HCT116 (cell line): ENCODE measurements around the gene F13A1. TPM values are rescaled to one million over a fixed set of nuclear protein-coding genes. Genes with fewer than 3 reads are reported as not detected.

Experiments
- ATAC-seq: fragments of 200-7000 bp; cut with Tn5 transposase; 2 replicates; pipeline ENCODE4 v1.9.1; 2020; ENCODE audit warnings: mild to moderate bottlenecking, moderate library complexity
- BruUV-seq: library from RNA; stranded (reverse); fragments of 400-500 nt; replicated peaks from 2 replicates; lab custom pipeline; 2021; lab: Mats Ljungman, UMichigan
- CTCF ChIA-PET: fragments of 300-600 bp; sonication (Branson Sonifier 250); formaldehyde crosslinking; loops from one replicate; lab custom pipeline; 2021; ENCODE audit warnings: antibody characterized with exemption; lab: Charles Lee
- POLR2A ChIA-PET: fragments of 300-600, 350-600 bp; sonication (Branson Sonifier 250); formaldehyde crosslinking; loops from one replicate; lab custom pipeline; 2021; ENCODE audit warnings: antibody characterized with exemption; lab: Charles Lee
- RAD21 ChIA-PET, 2 experiments: fragments of 300-600 bp; sonication (Branson Sonifier 250); formaldehyde crosslinking; loops; one replicate each; lab custom pipeline; 2023; ENCODE audit warnings: low total read pairs in 2 of 2; ENCODE audit not compliant: uncharacterized antibody in 2 of 2, unreplicated experiment in 2 of 2, low non-redundant PET in 1 of 2; lab: Charles Lee
- DNase-seq: peaks from one replicate; pipeline ENCODE4 v3.0.0-alpha.2; 2010; ENCODE audit warnings: low read depth, low spot score
- H2AFZ ChIP-seq: fragments of 200-600 bp; shearing (Covaris generic), sonication (generic); 2 replicates; pipeline ENCODE4 v1.6.1; 2017; ENCODE audit warnings: low read depth, mixed run types, mixed read lengths, antibody characterized with exemption, low read length; ENCODE audit not compliant: poor library complexity, severe bottlenecking
- H3K27ac ChIP-seq: 2 replicates; pipeline ENCODE4 v1.5.1; 2012; ENCODE audit warnings: low read depth, low read length
- H3K27me3 ChIP-seq: fragments of 200-600 bp; sonication (generic); 2 replicates; pipeline ENCODE4 v1.6.1; 2016; ENCODE audit warnings: mixed run types, low read length, mixed read lengths; ENCODE audit not compliant: insufficient read depth
- H3K36me3 ChIP-seq, 2 experiments: fragments of 200-500 bp in 1 of 2; fragments of 200-600 bp in 1 of 2; sonication (Bioruptor generic) in 1 of 2; sonication (generic) in 1 of 2; 2 replicates each; pipeline versions ENCODE4 v1.5.1 to v1.6.1; 2014 to 2016; ENCODE audit warnings: low read length in 2 of 2, inconsistent platforms in 1 of 2, mixed read lengths in 1 of 2, mixed run types in 1 of 2; ENCODE audit not compliant: insufficient read depth in 2 of 2, control insufficient read depth in 1 of 2
- H3K4me1 ChIP-seq, 2 experiments: fragments of 200-600 bp in 1 of 2; sonication (generic) in 1 of 2; 2 replicates each; pipeline versions ENCODE4 v1.5.1 to v1.6.1; 2012 to 2017; ENCODE audit warnings: low read length in 2 of 2, inconsistent platforms in 1 of 2, mild to moderate bottlenecking in 1 of 2, mixed read lengths in 1 of 2, mixed run types in 1 of 2, moderate library complexity in 1 of 2; ENCODE audit not compliant: insufficient read depth in 2 of 2, control insufficient read depth in 1 of 2
- H3K4me2 ChIP-seq: fragments of 200-600 bp; sonication (generic); 2 replicates; pipeline ENCODE4 v1.6.1; 2017; ENCODE audit warnings: mixed run types, low read length, mixed read lengths
- H3K4me3 ChIP-seq, 2 experiments: fragments of 200-600 bp in 1 of 2; sonication (generic) in 1 of 2; replicated peaks in 1 of 2; 2 replicates each; pipeline ENCODE4 v1.5.1; 2011 to 2016; ENCODE audit warnings: low read length in 2 of 2, control low read depth in 1 of 2, low read depth in 1 of 2, mild to moderate bottlenecking in 1 of 2, mixed read lengths in 1 of 2, mixed run types in 1 of 2
- H3K79me2 ChIP-seq: fragments of 200-600 bp; sonication (generic); 2 replicates; pipeline ENCODE4 v1.6.1; 2017; ENCODE audit warnings: mild to moderate bottlenecking, mixed run types, low read length, moderate library complexity, mixed read lengths; ENCODE audit not compliant: insufficient read depth
- H3K9ac ChIP-seq: fragments of 200-600 bp; sonication (generic); 2 replicates; pipeline ENCODE4 v1.6.1; 2016; ENCODE audit warnings: low read length, mixed read lengths
- H3K9me2 ChIP-seq: fragments of 200-600 bp; sonication (generic), shearing (Covaris generic); 2 replicates; pipeline ENCODE4 v1.6.1; 2017; ENCODE audit warnings: mixed run types, mild to moderate bottlenecking, moderate library complexity; ENCODE audit not compliant: insufficient read depth
- H3K9me3 ChIP-seq, 2 experiments: fragments of 200-500 bp in 1 of 2; fragments of 200-600 bp in 1 of 2; sonication (Bioruptor generic) in 1 of 2; sonication (generic) in 1 of 2; 2 replicates each; pipeline ENCODE4 v1.6.1; 2014 to 2017; ENCODE audit warnings: low read length in 2 of 2, mixed read lengths in 2 of 2, inconsistent platforms in 1 of 2, low read depth in 1 of 2, mild to moderate bottlenecking in 1 of 2, mixed run types in 1 of 2, moderate library complexity in 1 of 2; ENCODE audit not compliant: control insufficient read depth in 1 of 2, insufficient read depth in 1 of 2
- H4K20me1 ChIP-seq: fragments of 200-600 bp; sonication (generic), shearing (Covaris generic); 2 replicates; pipeline ENCODE4 v1.6.1; 2017; ENCODE audit warnings: mixed run types, mild to moderate bottlenecking, moderate library complexity; ENCODE audit not compliant: insufficient read depth
- CBX3 ChIP-seq: IDR thresholded peaks from 2 replicates; pipeline ENCODE4 v1.6.1; 2012; ENCODE audit warnings: low read depth
- CEBPB ChIP-seq: IDR thresholded peaks from 2 replicates; pipeline ENCODE4 v1.6.1; 2012; ENCODE audit warnings: low read depth
- CTCF ChIP-seq, 3 experiments: fragments of 200-600 bp in 1 of 3; sonication (generic) in 1 of 3; IDR thresholded peaks in 2 of 3; conservative IDR thresholded peaks in 1 of 3; 2 replicates each; pipeline ENCODE4 v1.5.1; 2012 to 2017; ENCODE audit warnings: low read depth in 2 of 3, low read length in 2 of 3, antibody characterized with exemption in 1 of 3, borderline replicate concordance in 1 of 3, control low read depth in 1 of 3, mild to moderate bottlenecking in 1 of 3, mixed read lengths in 1 of 3, mixed run types in 1 of 3, moderate library complexity in 1 of 3; ENCODE audit not compliant: insufficient read depth in 1 of 3
- EGR1 ChIP-seq: IDR thresholded peaks from 2 replicates; pipeline ENCODE4 v1.6.1; 2012; ENCODE audit warnings: low read depth
- FOSL1 ChIP-seq: IDR thresholded peaks from 2 replicates; pipeline ENCODE4 v1.6.1; 2012; ENCODE audit warnings: low read depth
- JUND ChIP-seq: IDR thresholded peaks from 2 replicates; pipeline ENCODE4 v1.6.1; 2012
- MAX ChIP-seq: IDR thresholded peaks from 2 replicates; pipeline ENCODE4 v1.6.1; 2012
- POLR2A ChIP-seq: IDR thresholded peaks from 2 replicates; pipeline ENCODE4 v1.7.0; 2011; ENCODE audit warnings: borderline replicate concordance; ENCODE audit not compliant: insufficient read depth, insufficient read length; ENCODE audit errors: extremely low read depth
- POLR2AphosphoS5 ChIP-seq: IDR thresholded peaks from 2 replicates; pipeline ENCODE4 v1.6.1; 2011; ENCODE audit warnings: mild to moderate bottlenecking, low read depth, low read length, moderate library complexity
- RAD21 ChIP-seq: IDR thresholded peaks from 2 replicates; pipeline ENCODE4 v1.6.1; 2012; ENCODE audit warnings: low read depth, mild to moderate bottlenecking
- REST ChIP-seq: IDR thresholded peaks from 2 replicates; pipeline ENCODE4 v1.6.1; 2012; ENCODE audit warnings: low read depth
- SIN3A ChIP-seq: IDR thresholded peaks from 2 replicates; pipeline ENCODE4 v1.6.1; 2012; ENCODE audit warnings: low read depth
- TCF7L2 ChIP-seq: IDR thresholded peaks from 2 replicates; pipeline ENCODE4 v1.7.0; 2011; ENCODE audit warnings: borderline replicate concordance, inconsistent platforms; ENCODE audit not compliant: insufficient read depth, insufficient read length; ENCODE audit errors: extremely low read depth
- ZFX ChIP-seq: fragments of 450-650 bp; IDR thresholded peaks from 2 replicates; pipeline ENCODE4 v1.6.1; 2017
- ZNF274 ChIP-seq: fragments of 200-500 bp; sonication (Bioruptor generic); IDR thresholded peaks from 2 replicates; pipeline ENCODE4 v1.6.1; 2014; ENCODE audit warnings: mild to moderate bottlenecking, low read depth, low read length, inconsistent platforms
- intact Hi-C: fragments of 100-400 bp; cut with micrococcal nuclease; formaldehyde crosslinking; loops from 2 replicates; pipeline ENCODE4 v1.10.0; 2022
- total RNA-seq: library from RNA; stranded (reverse); gene quantifications from one replicate; pipeline ENCODE4 v1.2.1, GENCODE V29; 2021; ENCODE audit not compliant: unreplicated experiment

The F13A1 gene
- total RNA-seq, 1 experiment from 2014 or later: 0.34 TPM

GRCh38 chr6:6348256-6348655, 27.8 kb upstream of the F13A1 start:
- ATAC-seq: no peak
- no peak overlapping the region for H2AFZ ChIP-seq
- no peak overlapping the region for H3K4me2 ChIP-seq
- intact Hi-C loops: no loop called here
- H3K79me2 ChIP-seq: no peaks in the 10 kb centered on the region
- H4K20me1 ChIP-seq: no peaks in the 10 kb centered on the region
- no peaks in the 10 kb centered on the region for H3K4me1 ChIP-seq
- RAD21 ChIA-PET: no interaction called here
- no peak overlapping the region for H3K27ac ChIP-seq
- TF ChIP-seq POLR2AphosphoS5 (no peak), JUND (no peak), ZFX (no peak), MAX (no peak), CEBPB (no peak), TCF7L2 (no peak), POLR2A (no peak)
- TF ChIP-seq, all 23 proteins: peak for 0
- DNase-seq: no peak
- no peaks in the 10 kb centered on the region for H3K9me3 ChIP-seq
- H3K27me3 ChIP-seq: peaks cover 51% of the 10 kb centered on the region
- H3K4me3 ChIP-seq: no peak overlapping the region
- H3K36me3 ChIP-seq: no peaks in the 10 kb centered on the region
- H3K9ac ChIP-seq: no peak overlapping the region
- ChIA-PET CTCF (no interaction called here), POLR2A (no interaction called here)
- no TSS peak for BruUV-seq
- H3K9me2 ChIP-seq: no peaks in the 10 kb centered on the region

- Histone ChIP-seq H3K27me3 (peaks cover 60% of the 10 kb centered on the region), H3K9ac (no peak overlapping the region), H4K20me1 (no peaks in the 10 kb centered on the region), H3K4me1 (no peaks in the 10 kb centered on the region), H2AFZ (no peak overlapping the region), H3K27ac (no peak overlapping the region), H3K4me3 (no peak overlapping the region), H3K79me2 (no peaks in the 10 kb centered on the region), H3K9me2 (no peaks in the 10 kb centered on the region), H3K4me2 (no peak overlapping the region), H3K9me3 (no peaks in the 10 kb centered on the region), H3K36me3 (no peaks in the 10 kb centered on the region)
- ATAC-seq (no peak), DNase-seq (no peak)
- RAD21 ChIA-PET: no interaction called here
- BruUV-seq: no TSS peak
- POLR2A ChIA-PET: no interaction called here
- CTCF ChIA-PET: no interaction called here
- intact Hi-C loops: no loop called here
- TF ChIP-seq ZFX: no peak
- no peak for TF ChIP-seq MAX
- TF ChIP-seq FOSL1: no peak
- TF ChIP-seq SIN3A: no peak
- TF ChIP-seq REST: no peak
- TF ChIP-seq CEBPB: no peak
- no peak for TF ChIP-seq POLR2A
- no peak for TF ChIP-seq ZNF274
- TF ChIP-seq EGR1: no peak
- TF ChIP-seq RAD21: no peak
- TF ChIP-seq POLR2AphosphoS5: no peak
- no peak for TF ChIP-seq CTCF (IDR thresholded peaks at IDR 0.05 in 2 of 3, conservative IDR thresholded peaks at IDR 0.05 in 1 of 3; ENCODE audit: borderline replicate concordance in 1 of 3, insufficient read depth in 1 of 3, low read depth in 2 of 3, low read length in 2 of 3)
- no peak for TF ChIP-seq CBX3
- TF ChIP-seq TCF7L2: no peak
Observed at GRCh38 chr6:6346427-6347023, 26.1 kb upstream of the F13A1 start.
